NCI-H748 (cell line): ENCODE data around the gene PLEKHG4B.
A peak's percentile ranks its signal among the peaks of the same experiment; 100 is the strongest.
"Not testable (repeated sequence)": the region's sequence is repeated elsewhere in the genome, so short reads cannot be mapped to it uniquely, and the experiment has no call there.

ENCODE experiments used
- DNase-seq: peaks from one replicate; lab custom pipeline; 2025; ENCODE audit not compliant: unreplicated experiment; lab: John Stamatoyannopoulos, UW

PLEKHG4B gene

GRCh38 chr5:91556-92263, at the start of gene PLEKHG4B:
Gene PLEKHG4B, plus strand, starts transcription at chr5:92168. Its CDS starts 64 bp downstream, at chr5:92232.
- peak; percentile 100 for DNase-seq

- DNase-seq: no peak
Observed at GRCh38 chr5:42250-42649, 49.7 kb upstream of the PLEKHG4B start.

GRCh38 chr5:48192-48591, 43.8 kb upstream of the PLEKHG4B start:
- peak; percentile 96 for DNase-seq

- not testable (repeated sequence) for DNase-seq
Observed at GRCh38 chr5:49530-49929, 42.4 kb upstream of the PLEKHG4B start.

- no peak for DNase-seq
Observed at GRCh38 chr5:49953-50544, 41.9 kb upstream of the PLEKHG4B start.

GRCh38 chr5:50724-51499, 41.1 kb upstream of the PLEKHG4B start:
- no peak for DNase-seq

GRCh38 chr5:51500-51823, 40.5 kb upstream of the PLEKHG4B start:
- no peak for DNase-seq

GRCh38 chr5:53381-54174, 38.4 kb upstream of the PLEKHG4B start:
- peak; percentile 98 for DNase-seq

- DNase-seq: peak; percentile 65
Observed at GRCh38 chr5:54175-54730, 37.7 kb upstream of the PLEKHG4B start.

- peak; percentile 67 for DNase-seq
Observed at GRCh38 chr5:54876-55569, 36.9 kb upstream of the PLEKHG4B start.

GRCh38 chr5:56561-57290, 35.2 kb upstream of the PLEKHG4B start:
- no peak for DNase-seq

GRCh38 chr5:60250-60649, 31.7 kb upstream of the PLEKHG4B start:
- DNase-seq: not testable (repeated sequence)

GRCh38 chr5:70440-70839, 21.5 kb upstream of the PLEKHG4B start:
- DNase-seq: no peak

- DNase-seq: not testable (repeated sequence)
Observed at GRCh38 chr5:72316-73180, 19.4 kb upstream of the PLEKHG4B start.

GRCh38 chr5:73181-73447, 18.9 kb upstream of the PLEKHG4B start:
- DNase-seq: not testable (repeated sequence)

GRCh38 chr5:73768-74502, 18.0 kb upstream of the PLEKHG4B start:
- DNase-seq: no peak

- no peak for DNase-seq
Observed at GRCh38 chr5:74503-75109, 17.4 kb upstream of the PLEKHG4B start.
